HG02759 (cell line): ENCODE measurements around the gene TTC23L.
"Not testable (repeated sequence)": the region's sequence is repeated elsewhere in the genome, so short reads cannot be mapped to it uniquely, and the experiment has no call there.

ENCODE experiments used
- ATAC-seq: cut with Tn5 transposase; IDR thresholded peaks from one replicate; pipeline ENCODE4 v1.9.1; 2021; ENCODE audit warnings: mild to moderate bottlenecking, moderate library complexity; ENCODE audit not compliant: unreplicated experiment

Gene TTC23L, protein sequence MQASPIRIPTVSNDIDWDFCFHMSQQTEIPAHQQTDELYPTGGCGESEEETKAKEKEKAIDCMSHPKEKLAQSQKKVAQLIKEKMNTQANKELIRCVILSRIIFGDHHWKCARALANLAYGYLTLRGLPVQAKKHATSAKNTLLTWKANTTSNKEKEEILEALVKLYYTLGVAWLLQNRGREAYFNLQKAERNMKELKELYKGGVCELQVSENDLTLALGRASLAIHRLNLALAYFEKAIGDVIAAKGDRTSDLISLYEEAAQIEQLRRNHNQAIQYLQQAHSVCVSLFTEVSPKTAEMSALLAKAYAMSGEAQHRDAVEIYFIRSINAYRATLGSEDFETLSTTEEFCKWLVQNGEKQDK

DNA sequence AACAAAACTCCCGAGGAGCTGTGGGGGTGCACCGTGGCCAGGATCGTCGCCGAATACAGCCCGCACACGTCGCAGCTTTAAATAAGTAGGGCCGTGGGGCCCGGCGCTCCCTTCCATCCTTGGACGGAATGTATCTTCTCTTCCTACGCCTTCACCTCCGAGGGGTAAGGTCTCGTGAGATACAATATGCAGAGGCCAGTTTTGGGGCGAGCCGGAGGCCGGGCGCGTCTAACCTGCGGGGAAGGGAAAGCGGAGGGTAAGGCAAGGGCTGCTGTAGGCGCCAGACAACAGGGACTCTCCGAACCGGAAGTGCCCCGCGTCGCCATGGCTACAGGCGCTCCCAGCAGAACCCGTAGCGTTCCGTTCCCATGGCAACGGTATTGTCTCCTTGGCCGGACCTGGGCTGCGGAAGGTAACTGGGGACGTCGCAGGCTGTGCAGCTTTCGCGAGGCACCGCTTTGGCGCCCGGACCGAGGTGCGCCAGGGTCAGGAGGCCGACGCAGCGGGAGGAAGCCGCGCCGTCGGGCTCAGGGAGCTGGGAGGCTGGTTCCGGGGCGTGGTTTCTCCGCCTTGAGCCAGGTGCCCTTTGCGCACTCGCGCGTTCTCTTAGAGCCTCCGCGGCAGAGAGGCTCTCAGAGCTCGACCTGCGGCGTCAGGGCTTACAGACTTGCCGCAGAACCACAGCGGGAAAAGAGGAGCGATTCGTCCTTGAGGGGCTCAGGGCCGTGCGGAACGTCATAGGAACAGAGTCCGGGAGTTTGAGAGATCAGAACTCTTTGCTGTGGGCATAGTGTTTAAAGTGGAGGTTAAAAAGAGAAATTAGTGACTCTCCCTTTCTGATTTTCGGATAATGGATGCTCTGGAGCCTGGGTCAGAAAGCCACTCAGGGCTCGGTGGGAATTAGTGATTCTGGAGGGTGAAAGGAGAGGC, at the start of gene TTC23L:
TSS of gene TTC23L (plus strand) at position 380 of the 930 bp plus-strand sequence. CDS start 1,508 bp downstream, outside the sequence.
- peak; percentile 98 for ATAC-seq

DNA sequence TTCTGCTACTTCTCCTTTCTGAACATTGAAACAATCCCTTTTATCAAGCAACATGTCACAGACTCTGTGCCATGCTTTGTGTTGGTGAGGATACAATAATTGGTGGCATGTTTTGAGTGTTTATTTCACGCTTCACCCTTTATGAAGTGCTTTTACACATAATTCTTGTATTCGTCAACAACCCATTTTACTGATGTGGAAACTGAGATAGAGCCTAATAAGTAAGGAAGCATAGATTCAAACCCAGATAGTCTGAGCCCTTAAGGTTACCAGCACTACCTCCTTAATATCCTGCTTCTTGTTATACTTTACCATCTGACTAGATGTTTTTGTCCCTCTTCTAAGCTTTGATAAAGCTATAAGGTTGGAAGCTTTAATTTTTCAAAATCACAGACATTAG, 49.3 kb upstream of the TTC23L start:
- ATAC-seq: no peak

DNA sequence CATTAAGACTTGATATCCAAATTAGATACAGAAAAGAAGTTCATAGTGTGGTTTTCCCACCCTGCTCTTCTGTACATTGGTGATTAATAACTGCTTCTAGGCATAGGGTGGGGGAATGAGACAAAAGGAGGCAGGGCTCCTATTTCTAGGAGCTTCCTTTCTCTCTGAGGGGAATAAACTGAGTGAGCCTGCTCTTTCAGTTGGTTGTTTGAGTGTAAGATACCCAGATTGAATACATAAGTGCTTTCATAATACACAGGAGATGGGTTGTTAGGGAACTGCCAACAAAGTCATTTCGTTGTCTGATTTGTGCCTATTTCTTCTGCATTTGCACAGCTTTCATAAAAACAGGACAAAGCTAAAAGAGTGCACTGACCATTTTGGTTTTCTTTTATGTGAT, 48.9 kb upstream of the TTC23L start:
- ATAC-seq: no peak

DNA sequence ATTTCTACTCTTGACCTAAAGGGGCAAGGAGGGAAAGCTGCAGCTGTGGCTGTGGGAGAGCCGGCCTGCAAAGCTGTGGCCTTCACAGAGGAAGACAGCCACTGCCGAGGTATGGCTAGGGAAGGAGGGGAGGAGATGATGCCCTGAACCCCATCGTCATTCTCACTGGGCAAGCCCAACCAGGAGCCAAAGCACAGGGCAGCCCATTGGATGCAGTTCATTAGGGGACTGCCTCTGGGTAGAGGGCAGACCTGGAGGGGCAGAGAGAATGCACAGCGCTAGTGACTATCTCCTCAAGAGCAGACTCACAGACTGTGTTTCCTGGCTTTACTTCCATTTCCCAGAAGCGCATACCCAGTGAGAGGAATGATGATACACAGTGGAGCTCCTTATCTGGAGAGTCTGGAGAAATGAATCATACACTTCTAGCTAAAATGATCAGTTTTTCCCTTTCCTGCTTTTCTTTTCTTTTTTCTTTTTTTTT, 47.2 kb upstream of the TTC23L start:
- no peak for ATAC-seq

DNA sequence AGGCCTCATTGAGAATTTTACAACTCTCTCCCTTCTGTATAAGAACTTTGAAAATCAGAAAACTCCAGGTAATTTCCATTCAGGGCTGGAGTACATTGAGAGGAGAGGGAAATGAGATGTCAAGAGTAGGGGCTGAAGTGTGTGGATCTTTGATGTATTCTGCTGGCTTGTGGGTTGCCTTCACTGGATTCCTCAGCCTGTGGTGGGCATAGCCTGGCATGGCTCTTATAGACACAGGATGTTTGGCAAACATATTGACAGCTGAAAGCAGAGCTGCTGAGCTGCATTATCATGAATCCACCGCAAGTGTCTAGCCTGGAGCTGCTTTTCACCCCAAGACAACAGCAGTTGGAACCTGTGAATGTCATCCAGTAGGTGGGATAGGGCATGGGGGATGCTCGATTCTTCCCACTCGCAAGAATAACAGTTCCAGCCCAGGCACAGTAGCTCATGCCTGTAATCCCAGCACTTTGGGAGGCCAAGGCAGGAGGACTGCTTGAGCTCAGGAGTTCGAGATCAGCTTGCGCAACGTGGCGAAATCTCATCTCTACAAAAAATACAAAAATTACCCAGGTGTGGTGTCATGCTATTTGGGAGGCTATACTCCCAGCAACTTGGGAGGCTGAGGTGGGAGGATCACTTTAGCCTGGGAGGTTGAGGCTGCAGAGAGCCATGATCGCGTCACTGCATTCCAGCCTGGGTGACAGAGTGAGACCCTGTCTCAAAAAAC, 36.0 kb upstream of the TTC23L start:
- no peak for ATAC-seq

DNA sequence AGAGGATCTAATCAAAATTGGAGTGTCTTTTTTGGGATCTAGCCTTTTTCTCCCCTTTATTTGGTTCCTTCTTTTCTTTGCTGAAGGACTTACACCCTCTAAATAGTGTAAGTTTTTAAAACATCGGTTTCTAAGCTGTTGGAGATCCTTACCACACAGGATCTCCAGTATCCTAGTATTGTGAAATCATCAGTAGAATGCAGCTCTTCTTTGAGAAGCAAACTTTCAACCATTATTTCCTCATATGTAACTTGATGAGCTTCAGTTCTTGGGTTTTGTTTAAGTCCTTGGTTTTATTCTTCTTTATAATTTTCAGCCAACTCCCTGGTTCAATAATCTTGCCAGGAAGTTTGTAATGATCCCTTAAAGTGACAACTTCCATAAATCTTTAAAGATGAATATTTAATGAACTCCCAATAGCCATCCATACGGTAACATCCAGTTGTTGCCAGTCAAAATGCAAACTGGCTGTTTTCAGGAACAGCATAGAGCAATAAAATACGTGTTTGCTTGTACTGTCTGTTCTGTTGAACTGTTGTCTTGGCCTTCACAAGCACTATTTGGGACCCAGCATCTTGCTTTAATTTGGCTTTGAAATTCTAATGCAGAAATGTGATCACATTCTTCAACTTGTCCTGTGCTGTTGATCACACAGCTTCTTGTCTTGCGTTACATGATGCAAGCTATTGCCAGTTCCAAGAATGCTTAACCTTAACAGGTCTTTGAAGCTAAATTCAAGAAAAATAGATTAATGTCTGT, 34.8 kb upstream of the TTC23L start:
- ATAC-seq: no peak

DNA sequence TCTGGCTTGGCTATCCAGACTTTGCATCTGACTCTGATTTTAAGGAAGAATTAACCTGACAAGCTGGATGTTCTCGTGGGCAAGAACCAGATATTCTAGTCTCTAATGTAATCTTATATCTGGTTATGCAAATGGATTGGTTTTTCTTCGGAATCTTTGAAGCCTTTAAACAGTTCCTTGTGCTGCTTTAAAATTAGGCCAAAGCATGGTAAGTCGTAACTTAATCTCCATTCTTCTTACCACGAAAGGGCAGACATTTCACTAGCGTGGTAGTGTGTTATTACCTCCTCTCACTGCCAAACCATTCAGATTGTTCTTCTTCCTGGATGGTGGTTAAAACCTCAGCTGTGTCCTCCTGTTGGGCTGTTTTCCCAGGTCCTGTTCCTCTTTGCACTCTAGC, 34.1 kb upstream of the TTC23L start:
- no peak for ATAC-seq

DNA sequence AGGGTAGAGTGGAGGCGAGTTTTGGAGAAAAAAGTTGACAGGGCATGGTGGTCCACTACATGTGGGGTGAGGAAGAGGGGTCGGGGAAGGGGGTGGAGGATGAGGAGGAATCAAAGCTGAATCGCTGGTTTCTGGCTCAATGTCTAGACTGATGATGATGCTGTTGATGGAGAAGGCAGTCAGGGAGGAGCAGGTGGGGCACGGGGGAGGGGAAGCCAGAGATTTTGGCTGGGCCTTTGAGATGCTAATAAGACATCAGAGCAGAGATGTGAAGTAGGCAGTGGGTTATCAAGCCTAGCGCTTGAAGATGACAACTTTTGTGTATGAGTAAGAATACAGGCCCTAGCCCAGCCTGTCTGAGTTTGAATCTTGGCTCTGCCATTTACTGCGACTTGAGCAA, 32.4 kb upstream of the TTC23L start:
- no peak for ATAC-seq

DNA sequence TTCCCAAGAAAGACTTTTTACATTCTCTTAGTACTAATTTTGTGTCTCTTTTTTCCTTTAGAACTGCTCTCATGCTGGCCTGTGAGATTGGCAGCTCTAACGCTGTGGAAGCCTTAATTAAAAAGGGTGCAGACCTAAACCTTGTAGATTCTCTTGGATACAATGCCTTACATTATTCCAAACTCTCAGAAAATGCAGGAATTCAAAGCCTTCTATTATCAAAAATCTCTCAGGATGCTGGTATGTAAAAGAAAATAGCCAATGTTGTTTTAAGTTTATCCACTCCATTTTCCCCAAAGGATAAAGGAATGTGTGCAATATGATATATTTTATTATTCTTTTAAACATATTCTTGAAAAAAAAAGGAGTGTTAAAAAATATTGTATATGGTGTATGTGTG, 27.3 kb upstream of the TTC23L start:
- ATAC-seq: no peak

DNA sequence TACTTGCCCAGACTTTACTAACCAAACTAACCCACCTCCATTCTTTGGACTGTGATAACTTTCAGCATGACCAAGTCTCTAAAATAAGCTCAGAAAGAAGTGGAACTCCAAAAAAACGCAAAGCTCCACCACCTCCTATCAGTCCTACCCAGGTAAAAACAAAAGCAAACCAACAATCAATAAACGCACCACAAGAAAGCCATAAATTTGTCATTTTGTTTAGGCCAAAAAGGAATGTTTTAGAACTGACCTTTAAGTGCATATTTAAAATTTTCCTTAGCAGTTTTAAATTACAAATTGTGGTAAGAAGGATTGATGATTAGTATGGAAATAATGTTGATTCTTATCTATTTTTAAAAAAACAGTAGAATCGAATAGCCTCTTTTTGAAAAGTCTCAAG, 25.5 kb upstream of the TTC23L start:
- no peak for ATAC-seq

DNA sequence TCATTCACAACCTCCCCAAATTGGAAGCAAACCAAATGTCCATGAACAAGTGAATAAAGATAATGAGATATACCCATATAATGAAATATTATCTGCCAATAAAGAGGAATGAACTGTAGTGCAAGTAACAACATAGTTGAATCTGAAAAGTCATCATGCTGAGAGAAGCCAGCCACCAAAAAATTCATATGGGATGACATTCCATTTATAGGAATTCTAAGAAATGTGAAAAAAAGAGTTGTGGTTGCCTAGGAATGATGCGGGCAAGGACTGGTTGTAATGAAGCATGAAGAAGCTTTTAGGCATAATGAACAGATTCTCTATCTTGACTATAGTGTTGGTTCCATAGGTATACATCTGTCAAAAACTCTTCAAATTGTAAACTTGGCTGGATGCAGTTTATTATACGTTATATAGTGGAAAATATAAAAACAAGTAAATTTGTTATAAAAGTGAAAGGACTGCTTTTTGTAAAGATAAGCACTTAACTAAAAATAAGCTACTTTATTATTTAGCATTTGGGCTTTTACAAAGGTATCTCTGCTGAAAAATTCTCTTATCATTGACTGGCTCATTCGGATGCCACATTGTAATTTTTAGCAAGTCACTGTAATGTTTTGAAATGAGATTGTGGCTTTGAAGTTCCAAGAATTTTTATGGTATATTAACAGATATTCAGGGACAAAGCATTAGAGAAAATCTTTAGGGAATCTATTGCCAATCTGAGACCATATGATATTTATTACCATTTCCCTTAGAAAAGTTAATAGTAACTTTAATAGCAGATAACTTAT, 21.2 kb upstream of the TTC23L start:
- ATAC-seq: no peak

DNA sequence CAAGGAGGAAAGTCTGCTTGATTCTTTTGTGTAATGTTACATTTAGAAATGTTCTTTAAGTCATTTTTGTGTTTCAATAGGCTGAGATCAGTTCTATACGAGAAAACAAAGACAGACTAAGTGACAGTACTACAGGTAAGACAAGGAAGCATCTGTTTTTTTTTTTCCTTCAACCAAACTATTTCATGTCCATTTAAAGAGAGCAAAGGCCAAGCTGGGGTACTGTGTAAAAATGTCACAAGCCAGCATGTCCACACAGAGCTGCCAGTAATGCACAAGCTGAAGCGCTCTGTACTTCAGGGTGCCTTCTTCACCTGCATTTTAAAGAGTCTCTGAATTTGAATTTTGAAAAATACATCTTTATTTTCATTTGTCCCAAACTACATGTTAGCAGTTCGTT, 20.2 kb upstream of the TTC23L start:
- ATAC-seq: no peak

DNA sequence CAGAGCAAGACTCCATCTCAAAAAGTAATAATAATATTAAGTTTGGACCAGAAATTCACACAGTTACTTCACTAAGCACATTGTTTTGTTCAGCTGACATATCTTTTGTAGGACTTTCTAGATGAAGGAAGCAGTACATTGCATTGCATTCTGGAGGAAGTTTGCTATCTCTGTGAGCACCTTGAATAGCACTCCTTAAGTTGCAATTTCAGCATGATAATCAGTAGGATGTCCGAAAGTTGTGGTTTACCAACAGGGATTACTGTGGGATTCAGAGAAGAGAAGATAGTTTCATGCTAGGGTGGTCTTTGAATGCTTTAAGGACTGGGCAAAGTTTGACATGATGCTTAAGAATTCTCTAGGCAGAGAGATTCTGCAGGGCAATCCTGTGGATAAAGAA, 18.4 kb upstream of the TTC23L start:
- no peak for ATAC-seq

DNA sequence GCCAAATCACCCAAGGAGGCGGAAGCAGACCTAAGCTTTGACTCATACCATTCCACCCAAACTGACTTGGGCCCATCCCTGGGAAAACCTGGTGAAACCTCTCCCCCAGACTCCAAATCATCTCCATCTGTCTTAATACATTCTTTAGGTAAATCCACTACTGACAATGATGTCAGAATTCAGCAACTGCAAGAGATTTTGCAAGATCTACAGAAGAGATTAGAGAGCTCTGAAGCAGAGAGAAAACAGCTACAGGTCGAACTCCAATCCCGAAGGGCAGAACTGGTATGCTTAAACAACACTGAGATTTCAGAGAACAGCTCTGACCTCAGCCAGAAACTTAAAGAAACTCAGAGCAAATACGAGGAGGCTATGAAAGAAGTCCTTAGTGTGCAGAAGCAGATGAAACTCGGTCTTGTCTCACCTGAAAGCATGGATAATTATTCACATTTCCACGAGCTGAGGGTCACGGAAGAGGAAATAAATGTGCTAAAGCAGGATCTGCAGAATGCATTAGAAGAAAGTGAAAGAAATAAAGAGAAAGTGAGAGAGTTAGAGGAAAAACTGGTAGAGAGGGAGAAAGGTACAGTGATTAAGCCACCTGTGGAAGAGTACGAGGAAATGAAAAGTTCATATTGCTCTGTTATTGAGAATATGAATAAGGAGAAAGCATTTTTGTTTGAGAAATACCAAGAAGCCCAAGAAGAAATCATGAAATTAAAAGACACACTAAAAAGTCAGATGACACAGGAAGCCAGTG, 15.8 kb upstream of the TTC23L start:
- no peak for ATAC-seq

DNA sequence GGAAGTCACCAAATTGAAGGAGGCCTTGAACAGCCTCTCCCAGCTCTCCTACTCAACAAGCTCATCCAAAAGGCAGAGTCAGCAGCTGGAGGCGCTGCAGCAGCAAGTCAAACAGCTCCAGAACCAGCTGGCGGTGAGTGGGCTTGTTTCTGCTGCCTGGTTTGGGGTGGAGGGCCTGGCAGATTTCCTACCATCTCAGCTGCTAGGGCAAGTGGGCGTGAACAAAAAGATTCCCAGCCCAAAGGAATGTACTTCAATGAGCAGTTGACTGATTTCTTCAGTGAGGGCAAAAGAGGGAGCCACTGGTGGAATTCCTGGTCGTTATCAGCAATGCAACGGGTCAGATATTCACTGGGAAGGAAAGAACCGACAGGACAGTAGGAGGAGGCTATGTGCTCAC, 12.6 kb upstream of the TTC23L start:
- ATAC-seq: no peak

DNA sequence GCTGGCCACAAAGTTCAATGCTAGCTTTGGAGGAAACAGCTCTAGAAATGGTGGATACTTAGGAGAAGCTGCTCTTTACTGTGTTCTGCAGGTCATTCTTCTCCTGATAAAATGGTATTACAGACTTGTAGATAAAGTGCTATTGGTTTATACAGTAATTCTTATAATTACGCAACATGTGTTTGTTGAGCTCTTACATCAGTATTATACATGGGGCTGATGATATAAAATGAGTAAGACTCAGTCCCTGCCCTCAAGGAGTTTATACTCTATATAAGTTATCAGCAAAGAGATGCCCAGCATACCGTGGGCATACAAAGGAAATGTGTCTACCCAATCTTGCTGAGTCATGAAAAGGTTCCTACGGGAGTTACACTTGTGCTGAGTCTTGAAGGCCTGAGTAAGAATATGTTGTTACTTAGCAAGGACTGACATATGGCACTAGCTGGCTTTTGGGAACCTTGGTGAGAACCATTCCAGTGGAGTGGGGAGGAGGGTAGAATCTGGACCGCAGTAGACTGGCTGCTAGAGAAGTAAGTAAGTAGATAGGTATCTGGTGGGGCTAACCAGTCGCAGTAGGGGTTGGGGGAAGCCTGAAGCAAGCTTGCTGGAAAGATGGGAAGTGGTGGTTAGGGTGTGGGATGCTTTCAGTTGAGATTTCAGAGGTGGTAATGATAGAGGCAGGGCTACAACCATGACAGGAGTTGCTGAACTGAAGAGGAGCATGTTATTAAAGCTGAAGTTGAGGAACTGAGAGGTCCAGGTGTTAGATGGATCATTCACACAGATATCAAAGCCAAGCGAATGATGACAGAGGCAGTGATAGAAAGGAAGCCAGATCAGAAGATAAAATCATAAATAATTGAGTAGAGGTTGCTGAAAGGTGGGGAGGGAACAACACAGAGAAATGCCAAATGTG, 11.1 kb upstream of the TTC23L start:
- ATAC-seq: no peak

DNA sequence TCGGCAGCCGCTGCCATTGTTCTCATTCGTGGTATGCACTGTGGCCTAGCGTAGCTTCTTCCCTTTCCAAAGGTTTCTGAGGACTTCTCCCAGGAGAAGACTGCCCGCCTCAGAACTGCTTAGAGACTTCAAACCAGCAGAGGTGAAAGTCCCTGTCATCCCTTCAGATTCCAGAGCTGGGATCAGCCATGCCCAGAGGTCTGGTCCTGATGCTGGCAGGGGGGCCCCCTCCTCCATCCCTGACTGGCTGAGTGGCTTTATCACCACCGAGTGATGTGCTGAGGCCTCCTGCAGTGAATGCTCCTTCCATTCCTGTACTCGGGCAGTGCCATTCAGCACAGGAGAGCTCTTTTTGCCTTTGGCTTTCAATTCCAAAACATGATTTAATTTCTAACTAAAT, 8.1 kb upstream of the TTC23L start:
- ATAC-seq: not testable (repeated sequence)

DNA sequence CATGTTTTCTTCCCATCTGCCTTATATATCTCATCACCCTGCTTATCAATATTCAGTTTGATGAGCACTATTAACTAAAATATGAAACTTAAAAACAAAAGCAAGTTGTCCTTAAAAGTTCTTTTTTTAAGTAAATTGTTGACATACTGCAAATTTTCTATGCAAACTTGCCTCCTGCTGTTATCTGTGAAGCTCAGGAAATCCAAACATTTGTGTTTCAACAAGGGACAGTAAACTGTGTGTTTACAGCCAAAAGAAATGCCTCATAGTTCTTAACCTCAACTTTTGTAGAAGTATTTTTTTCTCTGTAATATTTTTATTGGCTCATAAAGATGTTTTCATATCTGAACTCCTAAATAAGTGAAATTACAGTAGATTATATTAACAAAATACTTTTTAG, 7.7 kb upstream of the TTC23L start:
- ATAC-seq: no peak
